ENCODE data around the gene DOCK4.

DOCK4 gene

GRCh38 chr7:112193915-112194502, 12.2 kb downstream of the DOCK4 start:
- DNase-seq (ENCODE audit: low read depth) = no peak
- TF ChIP-seq CTCF (IDR thresholded peaks at IDR 0.05; ENCODE audit: low read depth, low read length, missing control alignments) = no peak
- no peak overlapping the region for H3K4me3 ChIP-seq (ENCODE audit: low read depth, low read length)

GRCh38 chr7:112192236-112193154, 13.7 kb downstream of the DOCK4 start:
- no peak for DNase-seq (ENCODE audit: low read depth)
- H3K4me3 ChIP-seq (ENCODE audit: low read depth, low read length) = no peak overlapping the region
- TF ChIP-seq CTCF (IDR thresholded peaks at IDR 0.05; ENCODE audit: low read depth, low read length, missing control alignments) = no peak

- TF ChIP-seq CTCF (IDR thresholded peaks at IDR 0.05; ENCODE audit: low read depth, low read length, missing control alignments) = no peak
- no peak for DNase-seq (ENCODE audit: low read depth)
- H3K4me3 ChIP-seq (ENCODE audit: low read depth, low read length) = no peak overlapping the region
Measured at GRCh38 chr7:112190120-112190519, 16.1 kb downstream of the DOCK4 start.

GRCh38 chr7:112189691-112190090, 16.5 kb downstream of the DOCK4 start:
- no peak for TF ChIP-seq CTCF (IDR thresholded peaks at IDR 0.05; ENCODE audit: low read depth, low read length, missing control alignments)
- no peak overlapping the region for H3K4me3 ChIP-seq (ENCODE audit: low read depth, low read length)
- no peak for DNase-seq (ENCODE audit: low read depth)

- H3K4me3 ChIP-seq (ENCODE audit: low read depth, low read length) = no peak overlapping the region
- no peak for TF ChIP-seq CTCF (IDR thresholded peaks at IDR 0.05; ENCODE audit: low read depth, low read length, missing control alignments)
- DNase-seq (ENCODE audit: low read depth) = no peak
Measured at GRCh38 chr7:112188257-112188656, 17.9 kb downstream of the DOCK4 start.

GRCh38 chr7:112186300-112186699, 19.9 kb downstream of the DOCK4 start:
- TF ChIP-seq CTCF (IDR thresholded peaks at IDR 0.05; ENCODE audit: low read depth, low read length, missing control alignments) = no peak
- no peak overlapping the region for H3K4me3 ChIP-seq (ENCODE audit: low read depth, low read length)
- DNase-seq (ENCODE audit: low read depth) = no peak
